Stimulated activated CD8-positive, alpha-beta memory T cell treated with anti-CD3 and anti-CD28 coated beads, Interleukin-12 subunit alpha, Interleukin-12 subunit beta, amount 100 ng/mL, for 24 hours (primary cell): ENCODE measurements around the gene ANAPC2.
A peak's percentile ranks its signal among the peaks of the same experiment; 100 is the strongest.

ENCODE experiments used
- DNase-seq: peaks from one replicate; pipeline ENCODE4 v3.0.0-alpha.2; 2020; ENCODE audit errors: extremely low read depth

Gene ANAPC2

GRCh38 chr9:137227054-137227852 lies 38.9 kb upstream of the ANAPC2 start, which contains the start of gene RNF224:
Gene RNF224 (plus strand): TSS chr9:137227502. CDS start chr9:137228336, 834 bp downstream.
- peak; percentile 54 for DNase-seq

DNA sequence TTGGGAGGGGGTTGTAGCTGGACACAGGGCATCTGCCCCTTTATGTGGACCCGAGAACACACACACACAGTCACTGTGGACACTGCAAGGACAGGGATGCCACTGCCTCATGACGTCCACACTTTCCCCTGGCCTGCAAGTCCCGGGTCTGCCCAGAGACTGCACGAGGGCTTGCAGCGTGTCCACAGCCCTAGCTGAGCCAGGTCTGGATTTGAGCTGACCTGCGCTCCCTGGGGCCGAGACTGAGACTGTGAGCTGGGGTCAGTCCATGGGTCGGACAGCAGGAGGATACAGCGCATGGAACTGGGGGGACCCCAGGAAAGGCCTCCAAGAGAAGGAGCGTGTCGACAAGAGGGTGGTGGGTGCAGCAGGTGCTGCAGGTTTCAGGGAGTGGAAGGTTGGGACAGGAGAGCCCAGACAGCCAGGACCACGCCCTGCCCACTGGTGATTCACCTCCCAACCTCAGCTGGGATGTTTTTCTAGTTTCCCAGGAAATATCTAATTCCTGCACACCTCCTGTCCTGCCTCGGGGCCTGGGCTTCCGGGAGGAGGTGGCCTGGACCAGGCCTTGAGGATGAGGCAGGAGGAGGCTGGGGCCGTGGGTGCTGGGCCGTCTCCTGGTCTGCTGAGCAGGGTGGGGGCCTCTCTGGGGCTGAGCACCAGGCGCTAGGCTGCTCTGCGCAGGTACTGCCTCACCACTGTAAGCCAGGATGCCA lies 38.1 kb upstream of the ANAPC2 start:
- no peak for DNase-seq

- no peak for DNase-seq
Observed at GRCh38 chr9:137225699-137226331, 37.5 kb upstream of the ANAPC2 start.

DNA sequence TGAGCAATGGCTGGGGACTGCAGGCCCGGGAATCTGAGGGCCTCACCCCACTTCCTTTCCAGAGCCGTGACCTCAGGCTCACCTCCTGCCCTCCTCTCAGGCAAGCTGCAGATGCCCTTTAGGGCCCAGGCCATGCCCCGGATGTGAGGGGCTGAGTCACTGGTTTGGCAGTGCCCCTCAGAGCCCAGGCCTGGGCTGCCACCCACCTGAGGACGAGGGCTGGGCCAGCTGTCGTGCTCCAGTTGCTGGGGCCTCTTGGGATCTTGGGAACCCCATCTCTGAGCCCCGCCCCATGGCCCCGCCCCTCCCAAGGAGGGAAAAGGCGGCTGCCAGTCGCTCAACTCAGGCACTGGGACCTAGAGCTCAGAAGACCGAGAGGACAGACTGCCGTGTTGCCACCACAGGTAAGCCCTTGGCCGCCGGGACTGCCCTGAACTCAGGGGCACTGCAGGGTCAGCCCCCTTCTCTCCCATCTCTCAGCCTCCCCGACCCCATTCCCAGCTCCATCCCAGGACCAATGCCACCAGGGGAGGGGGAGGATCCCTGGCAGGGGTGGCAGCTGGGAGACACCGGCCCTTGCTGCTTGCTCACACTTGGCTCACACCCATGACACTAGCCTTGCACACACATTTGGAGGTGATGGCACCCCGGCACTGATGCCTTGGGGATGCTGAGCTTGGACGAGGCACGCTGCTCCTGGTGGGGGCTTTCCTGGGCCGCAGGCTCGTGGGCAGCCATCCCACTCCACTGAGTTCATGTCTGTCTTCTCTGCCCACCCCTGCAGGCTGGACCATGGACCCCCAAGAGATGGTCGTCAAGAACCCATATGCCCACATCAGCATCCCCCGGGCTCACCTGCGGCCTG lies 36.7 kb upstream of the ANAPC2 start, which contains the start of gene CYSRT1:
TSS of gene CYSRT1 (plus strand) at position 345 of the 865 bp plus-strand sequence. CDS start at position 793, 448 bp downstream.
- no peak for DNase-seq

GRCh38 chr9:137223078-137223970 lies 35.0 kb upstream of the ANAPC2 start:
- peak; percentile 94 for DNase-seq

DNA sequence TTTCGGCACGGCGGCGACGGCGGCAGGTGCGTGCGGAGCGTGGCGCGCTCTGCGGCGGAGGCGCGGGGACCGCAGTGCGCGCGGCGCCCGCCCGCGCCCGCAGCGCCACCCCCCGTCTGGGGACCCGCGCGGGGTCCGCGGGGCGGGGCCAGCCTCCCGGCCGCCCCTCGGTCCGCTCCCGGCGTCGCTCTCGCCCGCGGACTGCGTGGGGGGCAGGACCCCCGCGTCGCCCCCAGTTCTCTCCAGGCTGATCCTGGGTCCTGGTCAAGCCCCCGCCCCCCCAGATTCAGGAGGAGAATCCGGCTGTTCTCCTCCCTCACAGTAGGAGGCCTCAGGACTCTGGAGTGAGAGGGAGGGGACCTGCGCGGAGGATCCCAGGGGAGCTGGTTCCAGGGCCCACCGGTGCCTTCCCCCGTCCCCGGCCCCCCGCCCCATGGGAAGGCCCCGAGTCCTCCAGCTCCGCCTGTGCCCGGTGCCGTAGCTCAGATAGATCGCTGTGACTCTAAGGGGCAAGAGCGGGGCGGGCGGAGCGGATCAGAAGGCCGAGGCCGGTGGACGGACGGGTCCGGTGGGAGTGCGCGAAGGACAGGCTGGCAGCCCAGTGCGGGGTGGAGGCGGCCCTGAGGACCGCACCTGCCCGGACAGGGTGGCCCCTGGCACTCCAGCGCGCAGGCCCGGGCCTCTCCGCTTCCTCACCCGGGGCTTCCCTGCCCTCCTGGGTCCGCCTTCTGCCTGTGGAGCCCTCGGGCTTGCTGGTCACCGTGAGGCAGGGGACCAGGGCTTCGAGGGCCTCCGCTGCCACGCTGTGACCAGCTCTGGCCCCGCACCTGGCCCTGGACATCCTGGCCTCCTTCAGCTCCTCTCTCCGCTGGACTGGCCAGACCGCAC lies 34.1 kb upstream of the ANAPC2 start, which contains the start of gene RNF208:
TSS of gene RNF208 (minus strand) at position 51 of the 888 bp plus-strand sequence. CDS start 1,028 bp downstream, outside the sequence.
- no peak for DNase-seq

- no peak for DNase-seq
Observed at GRCh38 chr9:137221506-137222111, 33.2 kb upstream of the ANAPC2 start.

- DNase-seq: no peak
Observed at GRCh38 chr9:137221095-137221505, 32.7 kb upstream of the ANAPC2 start.

GRCh38 chr9:137220317-137221094 lies 32.1 kb upstream of the ANAPC2 start:
- DNase-seq: no peak

DNA sequence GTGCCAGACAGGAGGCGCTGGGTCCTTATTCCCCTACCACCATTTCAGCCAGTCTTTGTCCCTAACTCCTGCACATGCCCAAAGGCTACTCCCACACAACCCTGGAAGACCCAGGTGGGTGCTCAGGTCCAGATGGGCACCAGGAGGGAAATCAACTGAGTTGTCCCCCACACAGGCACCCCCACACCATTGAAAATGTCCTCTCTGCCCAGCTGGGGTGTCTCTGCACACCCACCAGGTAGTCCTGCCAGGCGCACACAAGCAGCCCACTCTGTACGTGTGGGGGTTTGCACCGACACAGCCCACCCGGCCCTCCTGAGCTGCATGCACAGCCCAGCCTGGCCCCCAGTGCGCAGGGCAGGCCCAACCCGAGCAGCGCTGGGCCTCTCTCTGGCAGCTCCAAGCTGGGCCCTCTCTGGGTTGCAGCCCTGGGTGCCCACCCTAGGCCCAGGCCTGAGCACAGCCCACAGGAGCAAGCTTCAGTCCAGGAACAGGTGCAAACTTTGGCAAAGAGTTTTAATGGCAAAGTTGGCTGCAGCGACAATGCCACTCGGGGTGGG lies 31.5 kb upstream of the ANAPC2 start:
- no peak for DNase-seq

GRCh38 chr9:137218754-137219271 lies 30.5 kb upstream of the ANAPC2 start:
- DNase-seq: no peak

DNA sequence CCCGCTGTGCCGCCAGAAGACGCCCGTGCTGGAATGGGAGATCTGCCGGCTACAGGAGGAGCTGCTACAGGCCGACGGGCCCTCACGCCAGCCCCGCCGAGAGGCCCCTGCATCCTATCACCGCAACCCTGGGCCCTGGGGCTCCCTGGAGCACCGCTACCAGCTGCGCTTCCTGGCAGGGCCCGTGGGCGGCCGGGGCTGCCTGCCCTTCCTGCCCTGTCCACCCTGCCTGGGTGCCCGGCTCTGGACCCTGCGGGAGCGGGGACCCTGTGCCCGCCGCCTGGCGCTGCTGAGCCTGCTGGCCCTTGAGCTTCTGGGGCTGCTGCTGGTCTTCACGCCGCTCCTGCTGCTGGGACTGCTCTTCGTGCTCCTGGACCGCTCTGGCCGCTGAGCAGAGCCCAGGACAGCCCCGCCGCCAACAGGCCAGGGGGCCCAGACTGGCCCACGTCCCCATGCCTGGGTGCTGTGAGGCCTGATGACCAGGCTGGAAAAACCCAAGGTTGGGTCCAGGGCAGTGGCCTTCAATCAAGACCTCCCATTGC lies 29.9 kb upstream of the ANAPC2 start:
- DNase-seq: no peak

DNA sequence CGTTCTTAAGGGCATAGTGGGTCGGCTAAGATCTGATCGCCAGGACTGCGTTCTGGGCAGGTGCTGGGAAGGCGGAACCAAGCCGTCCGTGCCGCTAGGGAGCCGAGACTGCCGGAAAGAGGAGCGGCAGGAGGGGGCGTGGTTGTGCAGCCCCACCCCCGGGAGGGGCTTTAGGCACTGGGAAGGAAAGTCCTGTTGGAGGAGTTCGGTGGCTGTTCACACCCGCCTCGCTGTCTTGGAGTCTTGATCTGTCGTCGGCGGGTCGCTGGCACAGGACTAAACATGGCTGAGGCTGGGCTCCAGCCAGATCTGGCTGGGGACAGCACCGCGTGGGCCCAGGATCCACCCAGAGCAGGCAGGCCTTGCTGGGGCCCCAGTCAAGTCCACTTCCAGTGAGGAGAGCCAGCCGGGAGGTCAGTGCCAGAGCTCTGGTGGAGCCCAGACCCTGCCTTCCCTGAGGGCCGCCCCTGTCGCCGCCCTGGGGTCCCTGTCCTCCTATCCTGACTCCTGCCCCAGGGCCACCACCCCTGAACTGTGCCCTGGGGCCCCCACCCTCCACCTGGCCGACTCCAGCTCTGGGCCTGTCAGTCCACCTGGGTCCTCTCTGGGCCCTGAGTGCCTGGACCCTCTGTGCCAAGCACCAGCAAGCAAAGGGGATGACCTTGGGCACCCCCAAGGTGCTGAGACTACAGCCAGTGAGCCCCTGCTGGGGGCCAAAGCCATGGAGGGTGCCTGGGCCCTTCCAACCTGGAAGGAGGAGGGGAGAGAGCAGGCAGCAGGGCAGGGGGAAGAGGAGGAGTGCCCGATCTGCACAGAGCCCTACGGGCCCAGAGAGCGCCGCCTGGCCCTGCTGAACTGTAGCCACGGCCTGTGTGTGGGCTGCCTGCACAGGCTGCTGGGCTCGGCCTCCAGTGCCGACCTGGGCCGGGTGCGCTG lies 29.2 kb upstream of the ANAPC2 start:
- DNase-seq: no peak

DNA sequence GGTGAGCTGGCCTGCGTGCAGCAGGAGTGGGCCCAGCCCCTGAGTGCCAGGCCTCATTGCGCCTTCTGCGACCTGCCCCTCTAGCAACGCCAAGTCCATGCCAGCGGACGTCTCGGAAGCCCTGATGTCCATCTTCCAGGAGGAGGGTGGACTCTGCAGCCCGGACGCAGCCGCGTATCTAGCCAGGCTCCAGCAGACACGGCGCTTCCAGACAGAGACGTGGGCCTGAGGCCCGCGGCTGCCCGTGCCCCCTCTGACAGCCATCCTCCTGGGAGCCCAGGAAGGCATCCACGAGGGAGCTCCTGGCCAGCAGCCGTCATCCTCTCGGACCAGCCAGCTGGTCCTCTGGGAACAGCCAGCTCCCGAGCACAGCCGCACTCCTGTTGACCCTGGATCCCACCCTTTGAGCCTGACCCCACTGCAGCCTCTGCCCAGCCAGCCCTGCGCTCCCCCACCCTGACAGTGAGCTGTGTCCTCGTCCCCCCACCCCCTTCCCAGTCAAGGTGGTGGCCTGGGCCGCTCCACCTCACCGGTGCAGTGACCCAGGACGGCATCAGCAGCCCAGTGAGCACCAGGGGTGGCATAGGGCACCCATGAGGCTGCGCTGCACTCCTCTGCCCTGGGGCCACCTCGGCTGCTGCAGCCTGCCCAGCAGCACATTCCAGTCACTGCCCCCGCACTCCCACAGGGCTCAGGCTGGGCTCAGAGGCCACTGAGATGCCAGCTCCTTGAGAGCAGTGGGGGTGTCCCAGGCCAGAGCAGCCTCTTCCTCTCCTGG lies 28.0 kb upstream of the ANAPC2 start:
- no peak for DNase-seq
